ENCODE results near the gene STRADB.

STRADB gene

DNA sequence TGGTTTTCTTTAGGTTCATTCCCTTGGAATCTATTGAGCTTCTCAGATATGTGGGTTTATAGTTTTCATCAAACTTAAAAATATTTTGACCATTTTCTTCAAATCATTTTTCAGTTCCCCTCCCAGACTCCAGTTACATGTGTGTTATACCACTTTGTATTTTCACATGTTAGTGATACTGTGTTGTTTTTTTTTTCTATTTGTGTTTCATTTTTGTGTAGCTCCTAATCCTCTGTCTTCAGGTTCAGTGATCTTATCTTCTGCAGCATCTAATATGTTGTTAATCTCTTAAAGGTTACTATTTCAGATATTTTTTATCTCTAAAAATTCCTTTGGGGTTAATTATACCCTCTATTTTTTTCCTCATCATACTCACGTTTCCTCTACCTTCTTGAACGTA lies 51.2 kb downstream of the STRADB start:
- TF ChIP-seq, protein P1, sequence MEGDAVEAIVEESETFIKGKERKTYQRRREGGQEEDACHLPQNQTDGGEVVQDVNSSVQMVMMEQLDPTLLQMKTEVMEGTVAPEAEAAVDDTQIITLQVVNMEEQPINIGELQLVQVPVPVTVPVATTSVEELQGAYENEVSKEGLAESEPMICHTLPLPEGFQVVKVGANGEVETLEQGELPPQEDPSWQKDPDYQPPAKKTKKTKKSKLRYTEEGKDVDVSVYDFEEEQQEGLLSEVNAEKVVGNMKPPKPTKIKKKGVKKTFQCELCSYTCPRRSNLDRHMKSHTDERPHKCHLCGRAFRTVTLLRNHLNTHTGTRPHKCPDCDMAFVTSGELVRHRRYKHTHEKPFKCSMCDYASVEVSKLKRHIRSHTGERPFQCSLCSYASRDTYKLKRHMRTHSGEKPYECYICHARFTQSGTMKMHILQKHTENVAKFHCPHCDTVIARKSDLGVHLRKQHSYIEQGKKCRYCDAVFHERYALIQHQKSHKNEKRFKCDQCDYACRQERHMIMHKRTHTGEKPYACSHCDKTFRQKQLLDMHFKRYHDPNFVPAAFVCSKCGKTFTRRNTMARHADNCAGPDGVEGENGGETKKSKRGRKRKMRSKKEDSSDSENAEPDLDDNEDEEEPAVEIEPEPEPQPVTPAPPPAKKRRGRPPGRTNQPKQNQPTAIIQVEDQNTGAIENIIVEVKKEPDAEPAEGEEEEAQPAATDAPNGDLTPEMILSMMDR (conservative IDR thresholded peaks at IDR 0.05): no peak
- H3K27ac ChIP-seq: no peak overlapping the region

DNA sequence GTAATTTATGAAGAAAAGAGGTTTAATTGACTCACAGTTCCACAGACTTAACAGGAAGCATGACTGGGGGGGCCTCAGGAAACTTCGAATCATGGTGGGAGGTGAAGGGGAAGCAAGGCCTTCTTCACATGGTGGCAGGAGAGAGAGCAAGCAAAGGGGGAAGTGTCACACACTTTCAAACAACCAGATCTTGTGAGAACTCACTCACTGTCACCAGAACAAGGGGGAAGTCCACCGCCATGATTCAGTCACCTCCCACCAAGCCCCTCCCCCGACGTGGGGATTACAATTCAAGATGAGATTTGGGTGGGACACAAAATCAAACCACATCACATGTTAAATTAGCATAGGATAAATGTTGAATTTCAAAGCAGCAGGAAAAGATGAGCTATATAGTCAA lies 56.2 kb downstream of the STRADB start:
- H3K27ac ChIP-seq: no peak overlapping the region
- TF ChIP-seq, protein P1 (conservative IDR thresholded peaks at IDR 0.05): no peak

DNA sequence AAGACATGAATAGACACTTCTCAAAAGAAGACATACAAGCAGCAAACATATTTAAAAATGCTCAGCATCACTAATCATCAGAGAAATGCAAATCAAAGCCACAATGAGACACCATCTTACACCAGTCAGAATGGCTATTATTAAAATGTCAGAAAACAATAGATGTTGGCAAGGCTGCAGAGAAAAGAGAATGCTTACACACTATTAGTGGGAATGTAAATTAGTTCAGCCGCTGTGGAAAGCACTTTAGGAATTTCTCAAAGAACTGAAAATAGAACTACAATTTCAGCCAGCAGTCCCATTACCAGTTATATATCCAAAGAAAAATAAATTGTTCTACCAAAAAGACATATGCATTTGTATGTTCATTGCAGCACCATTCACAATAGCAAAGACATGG lies 61.7 kb downstream of the STRADB start:
- TF ChIP-seq, protein P1 (conservative IDR thresholded peaks at IDR 0.05): no peak

DNA sequence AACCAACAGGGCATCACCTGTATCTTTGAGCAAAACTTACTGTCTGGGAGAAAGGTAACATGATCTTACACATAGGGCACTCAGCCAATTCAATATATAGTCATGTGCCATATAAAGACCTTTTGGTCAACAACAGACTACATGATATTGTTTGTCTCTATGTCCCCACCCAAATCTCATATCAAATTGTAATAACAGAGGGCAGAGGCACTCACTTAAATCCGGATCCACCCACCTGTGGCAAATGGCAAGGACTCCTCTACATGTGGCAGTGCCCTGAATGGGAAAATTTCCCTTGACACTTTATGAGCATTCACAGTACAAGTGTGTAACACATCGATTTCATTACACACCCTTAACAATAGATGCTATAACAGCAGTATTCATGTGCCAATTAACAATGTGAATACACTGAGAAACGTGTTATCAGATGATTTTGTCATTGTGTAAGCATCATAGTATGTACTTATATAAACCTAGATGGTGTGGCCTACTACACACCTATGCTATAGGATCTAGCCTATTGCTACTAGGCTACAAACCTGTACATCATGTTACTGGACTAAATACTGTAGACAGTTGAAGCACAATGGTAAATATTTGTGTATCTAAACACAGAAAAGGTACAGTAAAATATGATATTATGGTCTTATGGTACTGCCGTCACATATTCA lies 64.2 kb downstream of the STRADB start:
- H3K27ac ChIP-seq: no peak overlapping the region

More for the DNA sequence above, 61.7 kb downstream of the STRADB start:
- no peak overlapping the region for H3K27ac ChIP-seq

DNA sequence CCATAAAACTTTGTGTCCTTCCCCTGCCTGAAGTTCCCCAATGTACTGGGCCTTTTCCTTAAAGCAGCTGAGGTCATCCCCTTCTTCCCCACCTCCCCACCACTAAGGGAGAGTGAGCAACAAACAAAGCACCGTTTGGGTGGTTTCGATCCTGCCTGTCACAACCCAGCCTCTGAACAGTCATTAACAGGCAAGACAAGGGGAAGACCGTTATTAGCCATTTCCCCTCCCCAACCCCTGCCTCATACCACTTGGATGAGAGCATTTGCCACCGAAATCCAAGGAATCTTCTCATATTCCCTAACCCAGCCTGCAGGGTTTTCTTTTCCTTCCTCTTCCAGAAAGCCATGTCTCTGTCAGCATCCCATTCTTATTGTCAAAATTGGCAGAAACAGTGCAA lies 65.6 kb downstream of the STRADB start:
- TF ChIP-seq, protein P1 (conservative IDR thresholded peaks at IDR 0.05): no peak

More for the DNA sequence above, 64.2 kb downstream of the STRADB start:
- TF ChIP-seq, protein P1 (conservative IDR thresholded peaks at IDR 0.05): no peak

DNA sequence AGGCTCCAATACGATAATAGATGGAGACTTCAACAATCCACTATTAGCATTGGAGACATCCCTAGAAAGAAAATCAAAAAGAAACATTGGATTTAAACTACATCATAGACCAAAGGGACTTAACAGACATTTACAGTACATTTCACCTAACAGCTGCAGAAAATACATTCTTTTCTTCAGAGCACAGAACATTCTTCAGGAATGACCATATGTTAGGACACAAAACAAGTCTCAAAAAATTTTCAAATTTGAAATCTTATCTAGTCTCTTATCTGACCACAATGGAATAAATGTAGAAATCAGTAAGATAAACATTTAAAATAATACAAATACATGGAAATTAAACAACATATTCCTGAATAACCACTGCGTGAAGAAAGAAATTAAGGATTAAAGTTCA lies 68.7 kb downstream of the STRADB start:
- no peak overlapping the region for H3K27ac ChIP-seq
- TF ChIP-seq, protein P1 (conservative IDR thresholded peaks at IDR 0.05): no peak

More for the DNA sequence above, 65.6 kb downstream of the STRADB start:
- no peak overlapping the region for H3K27ac ChIP-seq

DNA sequence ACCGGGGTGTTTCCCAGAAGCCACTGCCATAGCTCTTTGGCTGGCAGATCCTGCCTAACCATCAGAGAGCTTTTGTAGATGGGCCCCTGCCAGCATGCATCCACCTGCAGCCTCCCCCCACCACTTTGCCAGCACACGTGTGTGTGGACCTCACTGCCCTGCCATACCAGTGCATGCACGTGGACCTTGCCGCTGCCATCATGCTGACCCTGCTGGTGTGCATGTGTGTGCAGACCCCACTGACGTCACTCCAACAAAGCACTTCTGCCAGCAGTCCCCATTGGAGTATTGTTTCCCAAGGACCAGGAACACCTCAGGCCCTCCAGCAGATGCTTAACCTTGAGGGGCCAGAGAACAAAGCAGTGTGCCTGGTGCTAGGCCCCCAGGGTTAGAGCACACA lies 71.4 kb downstream of the STRADB start:
- TF ChIP-seq, protein P1 (conservative IDR thresholded peaks at IDR 0.05): no peak

More for the DNA sequence above, 71.4 kb downstream of the STRADB start:
- H3K27ac ChIP-seq: no peak overlapping the region
